Right lobe of liver (tissue), 6 donors: ENCODE measurements around the gene AHI1. TPM values are rescaled to one million over a fixed set of nuclear protein-coding genes. Genes with fewer than 3 reads are reported as not detected.

ENCODE experiments used
- ATAC-seq, 4 donors: fragments of 200-7000 bp; cut with Tn5 transposase; one replicate each; pipeline ENCODE4 v1.9.1; 2020; ENCODE audit warnings: mild to moderate bottlenecking in 4 of 4, moderate library complexity in 4 of 4
- DNase-seq, 3 donors: peaks; one replicate each; pipeline ENCODE4 v3.0.0-alpha.2; 2020
- H3K27ac ChIP-seq, 3 donors: fragments of 200-600 bp; one replicate each; pipeline ENCODE4 v1.8.0; 2022
- H3K27me3 ChIP-seq, 2 donors: fragments of 200-600 bp; one replicate each; pipeline ENCODE4 v1.8.0; 2022
- H3K36me3 ChIP-seq, 4 donors: fragments of 200-600 bp; sonication (generic) in 1 of 4; one replicate each; pipeline versions ENCODE4 v1.5.1 to v1.8.0; 2017 to 2022; ENCODE audit warnings: control low read depth in 1 of 4
- H3K4me1 ChIP-seq, 4 donors: fragments of 200-600 bp; sonication (generic) in 1 of 4; one replicate each; pipeline versions ENCODE4 v1.5.1 to v1.8.0; 2017 to 2022; ENCODE audit warnings: control low read depth in 1 of 4
- H3K4me3 ChIP-seq, 3 donors: fragments of 200-600 bp; one replicate each; pipeline ENCODE4 v1.8.0; 2022
- H3K9me3 ChIP-seq, 4 donors: fragments of 200-600 bp; sonication (generic) in 1 of 4; one replicate each; pipeline versions ENCODE4 v1.5.1 to v1.8.0; 2017 to 2022; ENCODE audit warnings: control low read depth in 1 of 4
- POLR2A ChIP-seq: fragments of 450-650 bp; IDR thresholded peaks from one replicate; pipeline ENCODE4 v1.6.1; 2017; ENCODE audit warnings: antibody characterized with exemption, mild to moderate bottlenecking
- WGBS: methylation state at CpG from one replicate; pipeline ENCODE4 v1.1.6; 2018; ENCODE audit warnings: low coverage, low lambda C conversion rate; ENCODE audit not compliant: insufficient coverage; ENCODE audit errors: missing lambda C conversion rate; 5-methylcytosine and 5-hydroxymethylcytosine counted together
- intact Hi-C, 2 donors: fragments of 100-400 bp; cut with DNase I; formaldehyde crosslinking; loops; one replicate each; pipeline versions ENCODE4 v1.11.2 to v1.14.1; 2022
- total RNA-seq, 6 experiments: library from RNA; depleted of rRNA in 2 of 6; stranded (reverse); fragments of >200 nt in 2 of 6; fragmentation: NEBNext Ultra II Directional in 3 of 6; extraction: Animal tissue kit (Norgen Biotek cat#: 25700) in 3 of 6; gene quantifications; one replicate each; pipeline versions ENCODE4 v1.1.0 to v1.2.4, GENCODE V29; 2016 to 2023
- TF ChIP-seq, protein P1 (sequence below), 4 donors: fragments of 200-600 bp in 3 of 4; fragments of 450-650 bp in 1 of 4; IDR thresholded peaks; one replicate each; pipeline versions ENCODE4 v1.5.1 to v1.8.0; 2016 to 2022; ENCODE audit warnings: antibody characterized with exemption in 4 of 4, mild to moderate bottlenecking in 2 of 4
- donor health status: DM: no; HTN: yes; CAD: no.
- donor health status: DM: no; HTN: no; CAD: no.
- donor health status: DM: no; HTN: no; CAD: no.
- donor health status: DM: no; HTN: yes; CAD: no.
- donor health status: DM: no; HTN: yes; CAD: no.

The AHI1 gene
- total RNA-seq, 6 experiments from 2014 or later, result 4.7 to 9.2 (median 8.0) TPM

DNA sequence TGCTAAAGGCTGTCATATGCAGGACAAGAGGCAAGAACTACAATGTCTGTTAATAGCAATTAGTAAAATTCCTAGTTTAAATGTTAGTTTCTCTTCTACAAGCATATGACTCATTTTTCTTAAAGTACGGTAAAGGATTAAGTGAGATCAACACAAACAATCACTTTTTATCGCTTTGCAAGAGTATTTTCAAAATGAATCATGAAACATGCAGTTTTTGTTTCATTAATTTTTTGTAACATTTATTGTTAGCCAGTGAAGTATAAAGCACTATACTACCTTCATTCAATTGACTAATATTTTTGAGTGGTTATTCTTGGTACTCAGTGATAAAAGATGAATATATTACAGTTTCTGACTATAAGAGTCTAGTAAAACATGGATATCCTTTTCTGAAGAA is 138.6 kb downstream of the AHI1 start:
- ATAC-seq, result no peak

DNA sequence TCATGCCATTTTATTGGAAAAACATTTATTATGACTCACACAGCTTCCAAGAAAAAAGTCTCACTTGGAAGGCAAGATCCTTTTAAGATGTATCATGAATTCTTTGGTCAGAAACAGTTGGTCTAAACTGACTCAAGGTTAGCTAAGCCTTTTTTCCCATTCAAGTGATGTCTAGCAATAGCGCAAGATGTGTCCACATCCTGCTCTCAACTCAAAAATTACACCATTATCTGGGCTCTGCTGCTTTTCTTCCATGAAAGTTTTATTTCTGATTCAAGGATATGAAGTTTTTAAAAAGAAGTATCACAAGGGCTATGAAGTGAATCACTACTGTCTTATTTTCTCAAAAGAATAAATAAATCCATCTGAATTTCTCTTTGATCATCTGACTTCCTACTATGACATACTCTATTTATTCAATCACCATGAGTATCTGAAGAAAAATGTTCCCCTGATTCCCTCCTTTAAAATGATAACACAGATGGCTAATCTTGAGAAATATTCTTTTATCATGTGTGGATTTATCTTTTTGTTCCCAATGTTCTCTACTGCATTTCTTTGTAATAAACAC is 139.2 kb downstream of the AHI1 start:
- H3K27ac ChIP-seq, result no peak overlapping the region
- intact Hi-C loops, result no loop called here
- DNase-seq (no peak), ATAC-seq (no peak)
- no peaks in the 10 kb centered on the region for H3K36me3 ChIP-seq
- H3K27me3 ChIP-seq, result no peaks in the 10 kb centered on the region
- peaks cover 0 to 3% (median 0%) of the 10 kb centered on the region in 4 donors for H3K9me3 ChIP-seq
- H3K4me3 ChIP-seq, result no peak overlapping the region
- no peak for TF ChIP-seq POLR2A
- TF ChIP-seq, protein P1, sequence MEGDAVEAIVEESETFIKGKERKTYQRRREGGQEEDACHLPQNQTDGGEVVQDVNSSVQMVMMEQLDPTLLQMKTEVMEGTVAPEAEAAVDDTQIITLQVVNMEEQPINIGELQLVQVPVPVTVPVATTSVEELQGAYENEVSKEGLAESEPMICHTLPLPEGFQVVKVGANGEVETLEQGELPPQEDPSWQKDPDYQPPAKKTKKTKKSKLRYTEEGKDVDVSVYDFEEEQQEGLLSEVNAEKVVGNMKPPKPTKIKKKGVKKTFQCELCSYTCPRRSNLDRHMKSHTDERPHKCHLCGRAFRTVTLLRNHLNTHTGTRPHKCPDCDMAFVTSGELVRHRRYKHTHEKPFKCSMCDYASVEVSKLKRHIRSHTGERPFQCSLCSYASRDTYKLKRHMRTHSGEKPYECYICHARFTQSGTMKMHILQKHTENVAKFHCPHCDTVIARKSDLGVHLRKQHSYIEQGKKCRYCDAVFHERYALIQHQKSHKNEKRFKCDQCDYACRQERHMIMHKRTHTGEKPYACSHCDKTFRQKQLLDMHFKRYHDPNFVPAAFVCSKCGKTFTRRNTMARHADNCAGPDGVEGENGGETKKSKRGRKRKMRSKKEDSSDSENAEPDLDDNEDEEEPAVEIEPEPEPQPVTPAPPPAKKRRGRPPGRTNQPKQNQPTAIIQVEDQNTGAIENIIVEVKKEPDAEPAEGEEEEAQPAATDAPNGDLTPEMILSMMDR (IDR thresholded peaks at IDR 0.05), result no peak
- WGBS, result 90% methylated on average over 1 of the region's 1 CpG
- H3K4me1 ChIP-seq, result no peaks in the 10 kb centered on the region

More for the DNA sequence above, 138.6 kb downstream of the AHI1 start:
- WGBS, result 95% methylated on average over 2 of the region's 2 CpGs
- no peak for DNase-seq
- Histone ChIP-seq H3K4me1 (no peaks in the 10 kb centered on the region), H3K4me3 (no peak overlapping the region), H3K9me3 (peaks cover 0 to 3% (median 0%) of the 10 kb centered on the region in 4 donors), H3K27ac (no peak overlapping the region), H3K36me3 (no peaks in the 10 kb centered on the region), H3K27me3 (no peaks in the 10 kb centered on the region)
- intact Hi-C loops, result no loop called here
- TF ChIP-seq, protein P1 (IDR thresholded peaks at IDR 0.05), result no peak
- no peak for TF ChIP-seq POLR2A

DNA sequence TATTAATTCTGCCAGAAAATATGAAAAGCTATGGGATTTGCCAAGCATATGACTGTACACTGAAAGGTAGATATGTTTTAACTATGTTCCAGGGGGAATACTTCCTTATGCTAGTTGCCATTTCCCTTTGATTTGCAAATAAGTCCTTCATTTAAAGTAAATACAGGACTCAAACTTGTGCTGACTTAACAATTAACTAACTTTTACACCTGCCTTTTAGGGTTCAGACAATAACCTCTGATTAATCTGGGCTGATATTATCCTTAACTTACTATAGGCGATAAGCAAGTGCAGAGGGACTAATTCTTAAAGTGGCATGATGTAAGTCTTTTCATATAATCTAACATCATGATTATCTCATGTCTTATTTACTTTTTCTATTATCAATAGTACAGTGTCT is 143.1 kb downstream of the AHI1 start:
- ATAC-seq, result no peak
- Histone ChIP-seq H3K27ac (no peak overlapping the region), H3K9me3 (no peaks in the 10 kb centered on the region), H3K4me1 (no peaks in the 10 kb centered on the region), H3K27me3 (no peaks in the 10 kb centered on the region), H3K4me3 (no peak overlapping the region), H3K36me3 (no peaks in the 10 kb centered on the region)
- WGBS, result 88% methylated on average over 1 of the region's 1 CpG
- intact Hi-C loops, result no loop called here
- DNase-seq, result no peak
- TF ChIP-seq POLR2A, result no peak
- TF ChIP-seq, protein P1 (IDR thresholded peaks at IDR 0.05), result no peak

DNA sequence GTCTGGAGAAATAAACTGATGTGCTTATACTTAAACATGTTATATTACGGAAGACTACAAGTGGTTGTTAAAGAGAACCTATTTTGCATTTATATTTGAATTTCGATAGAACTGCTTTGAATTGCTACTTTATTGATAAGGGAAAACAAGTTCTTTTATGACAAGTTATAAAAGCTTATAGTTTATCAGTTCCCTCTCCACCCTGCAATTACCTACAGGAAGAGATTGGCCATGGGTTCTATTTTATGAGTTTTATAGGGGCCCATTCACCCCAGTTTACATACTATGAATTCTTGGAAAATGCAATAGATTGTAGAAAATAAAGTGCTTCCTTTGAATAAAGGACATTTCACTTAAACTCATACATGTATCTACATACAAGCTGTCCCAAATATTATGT is 144.4 kb downstream of the AHI1 start:
- Histone ChIP-seq H3K36me3 (no peaks in the 10 kb centered on the region), H3K9me3 (no peaks in the 10 kb centered on the region), H3K4me1 (no peaks in the 10 kb centered on the region), H3K27ac (no peak overlapping the region), H3K4me3 (no peak overlapping the region), H3K27me3 (no peaks in the 10 kb centered on the region)
- 97% methylated on average over 2 of the region's 2 CpGs for WGBS
- ATAC-seq (no peak), DNase-seq (no peak)
- intact Hi-C loops, result no loop called here
- TF ChIP-seq, protein P1 (IDR thresholded peaks at IDR 0.05), result no peak
- TF ChIP-seq POLR2A, result no peak

DNA sequence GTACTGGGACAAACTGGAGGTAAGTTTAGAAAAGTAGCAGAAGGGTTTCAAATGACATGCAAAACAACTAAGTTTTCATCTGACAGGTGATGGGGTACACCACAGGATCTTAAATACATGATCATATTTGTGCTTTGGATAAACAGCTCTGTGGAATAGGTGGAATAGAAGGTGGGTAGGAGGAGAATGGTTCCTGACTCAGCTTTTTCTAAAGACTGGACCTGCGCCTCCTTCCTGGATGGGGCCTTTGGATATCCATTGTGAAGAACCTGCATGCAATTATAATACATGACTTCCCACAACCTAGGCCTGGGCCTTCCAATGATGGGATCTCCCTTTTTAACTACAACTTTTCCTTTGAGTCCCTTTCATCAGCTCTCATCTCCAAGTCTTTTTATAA is 145.9 kb downstream of the AHI1 start:
- no peak for TF ChIP-seq POLR2A
- TF ChIP-seq, protein P1 (IDR thresholded peaks at IDR 0.05), result no peak
- Histone ChIP-seq H3K36me3 (no peaks in the 10 kb centered on the region), H3K27me3 (no peaks in the 10 kb centered on the region), H3K4me3 (no peak overlapping the region), H3K4me1 (no peaks in the 10 kb centered on the region), H3K9me3 (no peaks in the 10 kb centered on the region), H3K27ac (no peak overlapping the region)
- no CpG with 5 or more reads among the region's 1 CpG for WGBS
- DNase-seq (no peak), ATAC-seq (no peak)
- intact Hi-C loops, result no loop called here
